A375 (cell line): ENCODE measurements around the gene CELSR2. TPM values are rescaled to one million over a fixed set of nuclear protein-coding genes. Genes with fewer than 3 reads are reported as not detected.

ENCODE experiments used
- total RNA-seq: library from RNA; depleted of rRNA; stranded (reverse); fragments of >200 nt; shearing (Covaris generic); gene quantifications from 2 replicates; pipeline ENCODE4 v1.2.3, GENCODE V29; 2014; rRNA removed

Gene CELSR2, protein sequence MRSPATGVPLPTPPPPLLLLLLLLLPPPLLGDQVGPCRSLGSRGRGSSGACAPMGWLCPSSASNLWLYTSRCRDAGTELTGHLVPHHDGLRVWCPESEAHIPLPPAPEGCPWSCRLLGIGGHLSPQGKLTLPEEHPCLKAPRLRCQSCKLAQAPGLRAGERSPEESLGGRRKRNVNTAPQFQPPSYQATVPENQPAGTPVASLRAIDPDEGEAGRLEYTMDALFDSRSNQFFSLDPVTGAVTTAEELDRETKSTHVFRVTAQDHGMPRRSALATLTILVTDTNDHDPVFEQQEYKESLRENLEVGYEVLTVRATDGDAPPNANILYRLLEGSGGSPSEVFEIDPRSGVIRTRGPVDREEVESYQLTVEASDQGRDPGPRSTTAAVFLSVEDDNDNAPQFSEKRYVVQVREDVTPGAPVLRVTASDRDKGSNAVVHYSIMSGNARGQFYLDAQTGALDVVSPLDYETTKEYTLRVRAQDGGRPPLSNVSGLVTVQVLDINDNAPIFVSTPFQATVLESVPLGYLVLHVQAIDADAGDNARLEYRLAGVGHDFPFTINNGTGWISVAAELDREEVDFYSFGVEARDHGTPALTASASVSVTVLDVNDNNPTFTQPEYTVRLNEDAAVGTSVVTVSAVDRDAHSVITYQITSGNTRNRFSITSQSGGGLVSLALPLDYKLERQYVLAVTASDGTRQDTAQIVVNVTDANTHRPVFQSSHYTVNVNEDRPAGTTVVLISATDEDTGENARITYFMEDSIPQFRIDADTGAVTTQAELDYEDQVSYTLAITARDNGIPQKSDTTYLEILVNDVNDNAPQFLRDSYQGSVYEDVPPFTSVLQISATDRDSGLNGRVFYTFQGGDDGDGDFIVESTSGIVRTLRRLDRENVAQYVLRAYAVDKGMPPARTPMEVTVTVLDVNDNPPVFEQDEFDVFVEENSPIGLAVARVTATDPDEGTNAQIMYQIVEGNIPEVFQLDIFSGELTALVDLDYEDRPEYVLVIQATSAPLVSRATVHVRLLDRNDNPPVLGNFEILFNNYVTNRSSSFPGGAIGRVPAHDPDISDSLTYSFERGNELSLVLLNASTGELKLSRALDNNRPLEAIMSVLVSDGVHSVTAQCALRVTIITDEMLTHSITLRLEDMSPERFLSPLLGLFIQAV (N-terminal part only)
- total RNA-seq = 5.7 and 6.4 TPM in 2 replicates

DNA sequence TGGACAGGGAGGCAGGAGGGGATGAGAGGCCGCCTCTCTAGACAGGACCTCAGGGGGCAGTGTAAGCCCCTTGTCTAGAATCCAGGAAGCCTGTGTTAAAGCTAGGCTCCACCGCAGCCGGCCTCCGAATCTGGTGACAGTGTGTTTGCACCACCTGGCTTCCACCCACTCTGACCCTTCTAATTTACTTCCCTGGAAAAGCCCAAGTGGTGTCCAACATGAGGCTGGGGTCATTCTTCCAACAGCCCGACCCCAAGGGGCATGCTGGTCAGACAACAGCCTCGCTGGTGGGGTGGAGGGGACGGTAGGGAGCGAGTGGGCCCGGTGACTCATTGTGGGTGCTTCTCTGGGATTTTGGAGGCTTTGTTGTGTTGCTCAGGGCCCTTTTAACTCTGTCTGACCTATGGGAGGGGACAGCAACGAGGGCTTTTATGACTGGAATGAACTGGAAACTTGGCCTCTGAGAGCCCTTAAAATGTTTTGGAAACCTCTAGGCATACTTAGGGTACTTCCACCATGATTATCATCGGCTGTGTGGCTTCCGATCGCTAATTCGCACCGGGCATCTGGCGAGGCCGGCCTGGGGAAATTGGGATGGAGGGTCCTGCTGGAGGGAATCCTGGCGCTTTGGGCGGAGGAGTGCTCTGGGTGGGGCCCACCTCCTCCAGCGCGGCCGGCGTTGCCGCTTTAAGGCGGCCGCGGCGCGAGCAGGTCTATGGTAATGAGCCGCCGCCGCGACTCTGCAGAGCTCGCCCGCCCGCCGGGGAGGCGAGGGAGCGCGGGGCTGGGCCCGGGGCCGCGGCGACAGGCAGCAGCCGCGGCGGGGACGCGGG is at the start of gene CELSR2:
Gene CELSR2, plus strand, starts transcription at position 743 of the 833 bp plus-strand sequence. CDS start 541 bp downstream, outside the sequence.

DNA sequence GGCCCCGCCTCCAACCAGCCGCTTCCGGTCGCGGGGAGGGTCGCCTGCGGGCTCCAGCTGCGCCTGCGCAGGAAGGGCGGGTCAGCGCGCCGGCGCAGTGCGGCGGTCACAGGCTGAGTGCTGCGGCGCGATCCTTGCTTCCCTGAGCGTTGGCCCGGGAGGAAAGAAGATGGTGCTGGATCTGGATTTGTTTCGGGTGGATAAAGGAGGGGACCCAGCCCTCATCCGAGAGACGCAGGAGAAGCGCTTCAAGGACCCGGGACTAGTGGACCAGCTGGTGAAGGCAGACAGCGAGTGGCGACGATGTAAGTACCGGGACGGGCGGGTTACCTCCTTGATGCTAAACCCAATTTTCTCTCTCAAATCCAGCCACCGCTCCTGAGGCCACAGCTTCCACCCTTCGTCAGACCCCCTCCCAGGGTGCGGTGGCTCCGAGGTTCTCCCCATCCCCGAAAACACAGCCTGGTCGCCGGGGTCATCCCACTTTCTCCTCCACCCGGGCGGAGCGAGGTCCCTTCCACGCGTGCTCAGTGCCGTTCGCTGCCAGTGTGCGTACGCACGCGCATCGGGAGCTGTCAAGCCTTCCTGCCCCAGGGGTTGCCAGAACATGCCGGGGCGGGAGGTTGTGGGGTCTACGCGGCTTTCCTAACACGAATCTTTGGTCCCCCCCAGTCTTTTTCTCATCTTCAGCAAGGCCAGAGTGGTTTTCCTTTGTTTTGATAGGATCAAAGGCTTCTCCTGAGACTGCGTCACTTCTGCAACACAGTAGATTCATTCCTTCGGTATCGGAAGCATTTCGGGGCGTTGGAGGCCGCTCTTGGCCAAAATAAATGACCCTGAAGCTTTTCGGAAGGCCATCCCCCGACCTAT is 35.3 kb upstream of the CELSR2 start, which contains the start of gene SARS1:
Gene SARS1, plus strand, starts transcription at position 95 of the 870 bp plus-strand sequence. Its CDS starts 75 bp downstream, at position 170.

DNA sequence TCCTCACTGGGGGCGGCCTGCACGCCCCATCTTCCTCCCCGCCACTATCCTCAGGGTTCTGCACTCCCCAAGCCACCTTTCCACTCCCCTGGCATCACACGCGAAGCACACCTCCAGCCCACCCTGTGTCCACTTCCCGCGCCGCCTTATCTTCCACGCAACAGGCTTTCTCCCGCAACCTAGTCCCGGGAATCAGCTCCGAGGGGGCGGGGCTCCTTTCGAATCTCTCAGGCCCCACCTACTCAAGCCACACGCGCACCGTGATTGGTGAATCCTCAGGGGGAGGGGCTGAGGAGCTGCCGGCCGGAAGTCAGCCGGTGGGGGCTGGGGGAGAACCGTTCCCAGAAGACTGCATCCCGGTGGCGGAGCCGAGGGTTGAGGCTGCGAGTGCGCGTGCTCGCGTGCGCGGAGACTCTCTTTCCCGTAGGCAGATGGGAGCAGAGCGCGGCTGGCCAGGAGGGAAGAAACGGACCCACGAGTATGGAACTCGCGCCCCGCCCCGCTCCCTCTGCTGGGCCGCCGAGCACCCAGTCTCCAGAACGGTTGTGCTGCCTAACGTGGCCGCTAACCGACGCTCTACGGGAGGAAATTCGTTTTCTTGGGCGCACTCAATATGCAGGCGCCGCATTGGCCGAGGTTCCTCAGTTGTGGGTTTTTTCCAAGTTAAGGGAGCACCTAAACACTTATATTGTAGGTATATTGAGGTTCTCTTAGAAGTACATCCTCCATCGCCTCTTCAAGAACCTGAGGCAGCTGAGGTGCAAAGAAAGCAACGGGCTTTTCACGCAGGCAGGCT is 33.8 kb downstream of the CELSR2 start, which contains the start of gene PSRC1:
Gene PSRC1, minus strand, starts transcription at position 194 of the 796 bp plus-strand sequence.

DNA sequence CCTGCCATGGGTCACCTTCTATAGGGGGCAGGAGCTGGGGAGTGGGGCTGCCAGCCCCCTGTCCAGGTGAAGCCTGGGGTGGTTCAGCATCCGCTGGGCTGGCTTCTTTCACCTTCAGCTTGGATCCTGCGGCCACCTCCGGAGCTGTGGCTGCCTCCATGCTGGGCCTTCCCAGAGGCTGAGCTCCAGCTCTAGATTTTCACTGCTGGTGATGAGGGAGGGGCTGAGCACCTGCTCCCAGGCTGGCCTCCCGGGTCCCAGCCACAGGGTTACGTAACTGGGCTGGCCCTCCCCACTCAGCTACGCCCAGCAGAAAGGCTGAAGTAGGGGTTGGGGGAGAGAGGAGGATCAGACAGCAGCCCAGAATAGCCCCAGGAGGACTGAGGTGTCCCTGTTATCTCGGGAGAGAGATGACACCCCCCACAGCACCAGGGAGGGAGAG is 57.5 kb downstream of the CELSR2 start, which contains the start of gene MYBPHL:
Gene MYBPHL, minus strand, starts transcription at position 180 of the 442 bp plus-strand sequence. Its CDS starts 20 bp downstream, at position 160.

Other genes starting within 250 kb of the CELSR2 start
- 6.5 and 6.8 TPM in 2 replicates for gene WDR47, start 207.4 kb upstream of the CELSR2 start, total RNA-seq
- gene TAF13, start 173.5 kb upstream of the CELSR2 start, total RNA-seq = 25.2 and 28.6 TPM in 2 replicates
- gene TMEM167B, start 158.8 kb upstream of the CELSR2 start, total RNA-seq = 13.5 and 17.4 TPM in 2 replicates
- 0.08 and 0.11 TPM in 2 replicates for gene ELAPOR1, start 135.4 kb upstream of the CELSR2 start, total RNA-seq
- 398 and 419 TPM in 2 replicates for gene SARS1, start 35.6 kb upstream of the CELSR2 start, total RNA-seq
- 33.0 and 33.9 TPM in 2 replicates for gene PSRC1, start 33.6 kb downstream of the CELSR2 start, total RNA-seq
- 0.48 TPM in 1 of 2 replicates, not detected in the other for gene MYBPHL, start 57.5 kb downstream of the CELSR2 start, total RNA-seq
- gene SORT1, start 148.4 kb downstream of the CELSR2 start, total RNA-seq = 5.1 and 5.4 TPM in 2 replicates
- 55.5 and 62.2 TPM in 2 replicates for gene PSMA5, start 176.9 kb downstream of the CELSR2 start, total RNA-seq
- 0.29 and 0.30 TPM in 2 replicates for gene SYPL2, start 217.0 kb downstream of the CELSR2 start, total RNA-seq
- 16.2 and 20.7 TPM in 2 replicates for gene ATXN7L2, start 234.4 kb downstream of the CELSR2 start, total RNA-seq
- gene CYB561D1, start 244.6 kb downstream of the CELSR2 start, total RNA-seq = 2.9 and 3.1 TPM in 2 replicates